Hepatocyte (in vitro differentiated cells): ENCODE results near the gene ZNF79. TPM values are rescaled to one million over a fixed set of nuclear protein-coding genes. Genes with fewer than 3 reads are reported as not detected.

Experiments
- DNase-seq: peaks from one replicate; pipeline ENCODE4 v3.0.0-alpha.2; 2016; ENCODE audit warnings: low spot score
- H2AFZ ChIP-seq: fragments of 200-600 bp; sonication (generic); 2 replicates; pipeline ENCODE4 v1.6.0; 2016; ENCODE audit warnings: antibody characterized with exemption, mild to moderate bottlenecking
- H3K27ac ChIP-seq: fragments of 200-600 bp; sonication (generic); 2 replicates; pipeline ENCODE4 v1.5.1; 2016; ENCODE audit warnings: mild to moderate bottlenecking
- H3K27me3 ChIP-seq: fragments of 200-600 bp; sonication (generic); 2 replicates; pipeline ENCODE4 v1.6.1; 2016
- H3K36me3 ChIP-seq: fragments of 200-600 bp; sonication (generic); replicated peaks from 2 replicates; pipeline ENCODE4 v1.5.1; 2016; ENCODE audit warnings: low read depth; ENCODE audit not compliant: insufficient read depth
- H3K4me1 ChIP-seq: fragments of 200-600 bp; sonication (generic); 2 replicates; pipeline ENCODE4 v1.5.1; 2016; ENCODE audit warnings: mild to moderate bottlenecking, moderate library complexity; ENCODE audit not compliant: insufficient read depth
- H3K4me2 ChIP-seq: fragments of 200-600 bp; sonication (generic); 2 replicates; pipeline ENCODE4 v1.6.0; 2016
- H3K4me3 ChIP-seq: fragments of 200-600 bp; sonication (generic); 2 replicates; pipeline ENCODE4 v1.5.1; 2016; ENCODE audit warnings: mild to moderate bottlenecking
- H3K79me2 ChIP-seq: fragments of 200-600 bp; sonication (generic); 2 replicates; pipeline ENCODE4 v1.6.0; 2017; ENCODE audit warnings: mild to moderate bottlenecking
- H3K9me2 ChIP-seq: fragments of 200-600 bp; sonication (generic); replicated peaks from 2 replicates; pipeline ENCODE4 v1.6.0; 2017; ENCODE audit warnings: mild to moderate bottlenecking; ENCODE audit not compliant: insufficient read depth
- H3K9me3 ChIP-seq: fragments of 200-600 bp; sonication (generic); 2 replicates; pipeline ENCODE4 v1.5.1; 2016; ENCODE audit warnings: low read depth, mild to moderate bottlenecking
- H4K20me1 ChIP-seq: fragments of 200-600 bp; sonication (generic); 2 replicates; pipeline ENCODE4 v1.6.0; 2016; ENCODE audit warnings: mild to moderate bottlenecking; ENCODE audit not compliant: insufficient read depth, poor library complexity, severe bottlenecking
- CTCF ChIP-seq: fragments of 200-600 bp; sonication (generic); IDR thresholded peaks from 2 replicates; pipeline ENCODE4 v1.5.1; 2016; ENCODE audit warnings: antibody characterized with exemption, mild to moderate bottlenecking; ENCODE audit not compliant: poor library complexity
- EZH2 ChIP-seq: fragments of 200-600 bp; sonication (generic); IDR thresholded peaks from 2 replicates; pipeline ENCODE4 v1.6.1; 2016; ENCODE audit warnings: antibody characterized with exemption, mild to moderate bottlenecking, borderline replicate concordance
- EZH2phosphoT487 ChIP-seq: fragments of 200-600 bp; sonication (generic); IDR thresholded peaks from one replicate; pipeline ENCODE4 v1.6.1; 2018; ENCODE audit warnings: antibody characterized with exemption, mild to moderate bottlenecking, low read depth, moderate library complexity; ENCODE audit not compliant: unreplicated experiment, severe bottlenecking
- WGBS: methylation state at CpG from one replicate; pipeline ENCODE4 v1.1.6; 2016; ENCODE audit warnings: low lambda C conversion rate; ENCODE audit errors: missing lambda C conversion rate; 5-methylcytosine and 5-hydroxymethylcytosine counted together
- polyA plus RNA-seq: library from polyadenylated mRNA; unstranded; fragments of >200 nt; fragmentation: Nextera tagmentation; extraction: Ambion mirVana; gene quantifications from 2 replicates; pipeline ENCODE4 v1.2.1, GENCODE V29; 2016
- total RNA-seq: library from RNA; depleted of rRNA; stranded (reverse); fragments of >200 nt; gene quantifications from 2 replicates; pipeline ENCODE4 v1.2.3, GENCODE V29; 2014

ZNF79 gene
- total and polyA plus RNA-seq, 2 experiments from 2014 or later = 6.0 to 9.0 TPM

GRCh38 chr9:127405344-127406125 lies 18.6 kb upstream of the ZNF79 start:
- H3K79me2 ChIP-seq = peaks cover 11% of the 10 kb centered on the region
- 97% methylated on average over 20 of the region's 20 CpGs for WGBS
- no peak overlapping the region for H3K27ac ChIP-seq
- no peaks in the 10 kb centered on the region for H3K4me1 ChIP-seq
- no peak overlapping the region for H3K4me2 ChIP-seq
- no peaks in the 10 kb centered on the region for H3K9me3 ChIP-seq
- H3K27me3 ChIP-seq = no peaks in the 10 kb centered on the region
- H4K20me1 ChIP-seq = peaks cover 10% of the 10 kb centered on the region
- no peak overlapping the region for H3K4me3 ChIP-seq
- no peak for DNase-seq
- H3K9me2 ChIP-seq = no peaks in the 10 kb centered on the region
- H3K36me3 ChIP-seq = no peaks in the 10 kb centered on the region
- no peak overlapping the region for H2AFZ ChIP-seq
- TF ChIP-seq EZH2 (no peak), CTCF (no peak), EZH2phosphoT487 (no peak)

GRCh38 chr9:127406799-127407491 lies 17.2 kb upstream of the ZNF79 start:
- Histone ChIP-seq H3K4me3 (no peak overlapping the region), H3K9me2 (no peaks in the 10 kb centered on the region), H3K4me1 (no peaks in the 10 kb centered on the region), H3K9me3 (no peaks in the 10 kb centered on the region), H3K27ac (no peak overlapping the region), H3K79me2 (no peaks in the 10 kb centered on the region), H2AFZ (no peak overlapping the region), H3K36me3 (no peaks in the 10 kb centered on the region), H3K4me2 (no peak overlapping the region), H4K20me1 (peaks cover 7% of the 10 kb centered on the region), H3K27me3 (no peaks in the 10 kb centered on the region)
- WGBS = 80% methylated on average over 13 of the region's 13 CpGs
- TF ChIP-seq CTCF (no peak), EZH2 (no peak), EZH2phosphoT487 (no peak)
- no peak for DNase-seq

GRCh38 chr9:127407492-127407843 lies 16.7 kb upstream of the ZNF79 start:
- Histone ChIP-seq H3K27me3 (no peaks in the 10 kb centered on the region), H3K9me3 (no peaks in the 10 kb centered on the region), H2AFZ (no peak overlapping the region), H3K36me3 (no peaks in the 10 kb centered on the region), H4K20me1 (peaks cover 7% of the 10 kb centered on the region), H3K9me2 (no peaks in the 10 kb centered on the region), H3K27ac (no peak overlapping the region), H3K79me2 (no peaks in the 10 kb centered on the region), H3K4me1 (no peaks in the 10 kb centered on the region), H3K4me2 (no peak overlapping the region), H3K4me3 (no peak overlapping the region)
- DNase-seq = no peak
- WGBS = 78% methylated on average over 6 of the region's 6 CpGs
- TF ChIP-seq EZH2phosphoT487 (no peak), CTCF (no peak), EZH2 (no peak)
